ENCODE data around the gene TLL2.

Gene TLL2

GRCh38 chr10:96339383-96339782 lies 174.3 kb downstream of the TLL2 start:
- no peak overlapping the region for H3K4me3 ChIP-seq (ENCODE audit: low read depth, low read length)
- no peaks in the 10 kb centered on the region for H3K4me1 ChIP-seq (ENCODE audit: control insufficient read depth, insufficient read depth, low read length, unreplicated experiment)
- peaks cover 52% of the 10 kb centered on the region for H3K27me3 ChIP-seq (ENCODE audit: insufficient read depth, low read length)
- no peaks in the 10 kb centered on the region for H3K79me2 ChIP-seq (ENCODE audit: control insufficient read depth, insufficient read depth, low read length, unreplicated experiment)
- H2AFZ ChIP-seq (ENCODE audit: low read length, unreplicated experiment), result no peak overlapping the region
- no peak overlapping the region for H3K27ac ChIP-seq (ENCODE audit: low read depth, low read length)
- no peaks in the 10 kb centered on the region for H3K36me3 ChIP-seq (ENCODE audit: insufficient read depth, low read length)

GRCh38 chr10:96338279-96338925 lies 175.3 kb downstream of the TLL2 start:
- Histone ChIP-seq H3K4me3 (ENCODE audit: low read depth, low read length) (no peak overlapping the region), H3K27ac (ENCODE audit: low read depth, low read length) (no peak overlapping the region), H3K36me3 (ENCODE audit: insufficient read depth, low read length) (no peaks in the 10 kb centered on the region), H3K4me1 (ENCODE audit: control insufficient read depth, insufficient read depth, low read length, unreplicated experiment) (no peaks in the 10 kb centered on the region), H3K27me3 (ENCODE audit: insufficient read depth, low read length) (peaks cover 54% of the 10 kb centered on the region), H2AFZ (ENCODE audit: low read length, unreplicated experiment) (no peak overlapping the region), H3K79me2 (ENCODE audit: control insufficient read depth, insufficient read depth, low read length, unreplicated experiment) (no peaks in the 10 kb centered on the region)

- H3K27ac ChIP-seq (ENCODE audit: low read depth, low read length), result no peak overlapping the region
- no peaks in the 10 kb centered on the region for H3K4me1 ChIP-seq (ENCODE audit: control insufficient read depth, insufficient read depth, low read length, unreplicated experiment)
- no peaks in the 10 kb centered on the region for H3K36me3 ChIP-seq (ENCODE audit: insufficient read depth, low read length)
- peaks cover 61% of the 10 kb centered on the region for H3K27me3 ChIP-seq (ENCODE audit: insufficient read depth, low read length)
- H3K4me3 ChIP-seq (ENCODE audit: low read depth, low read length), result no peak overlapping the region
- H2AFZ ChIP-seq (ENCODE audit: low read length, unreplicated experiment), result no peak overlapping the region
- no peaks in the 10 kb centered on the region for H3K79me2 ChIP-seq (ENCODE audit: control insufficient read depth, insufficient read depth, low read length, unreplicated experiment)
Observed at GRCh38 chr10:96337106-96337505, 176.6 kb downstream of the TLL2 start.

GRCh38 chr10:96334616-96335526 lies 178.9 kb downstream of the TLL2 start:
- no peaks in the 10 kb centered on the region for H3K4me1 ChIP-seq (ENCODE audit: control insufficient read depth, insufficient read depth, low read length, unreplicated experiment)
- peaks cover 82% of the 10 kb centered on the region for H3K27me3 ChIP-seq (ENCODE audit: insufficient read depth, low read length)
- H3K27ac ChIP-seq (ENCODE audit: low read depth, low read length), result no peak overlapping the region
- no peaks in the 10 kb centered on the region for H3K36me3 ChIP-seq (ENCODE audit: insufficient read depth, low read length)
- H2AFZ ChIP-seq (ENCODE audit: low read length, unreplicated experiment), result no peak overlapping the region
- H3K4me3 ChIP-seq (ENCODE audit: low read depth, low read length), result no peak overlapping the region
- H3K79me2 ChIP-seq (ENCODE audit: control insufficient read depth, insufficient read depth, low read length, unreplicated experiment), result no peaks in the 10 kb centered on the region

- H3K4me3 ChIP-seq (ENCODE audit: low read depth, low read length), result no peak overlapping the region
- peaks cover 89% of the 10 kb centered on the region for H3K27me3 ChIP-seq (ENCODE audit: insufficient read depth, low read length)
- no peak overlapping the region for H3K27ac ChIP-seq (ENCODE audit: low read depth, low read length)
- H2AFZ ChIP-seq (ENCODE audit: low read length, unreplicated experiment), result no peak overlapping the region
- no peaks in the 10 kb centered on the region for H3K4me1 ChIP-seq (ENCODE audit: control insufficient read depth, insufficient read depth, low read length, unreplicated experiment)
- H3K36me3 ChIP-seq (ENCODE audit: insufficient read depth, low read length), result no peaks in the 10 kb centered on the region
- no peaks in the 10 kb centered on the region for H3K79me2 ChIP-seq (ENCODE audit: control insufficient read depth, insufficient read depth, low read length, unreplicated experiment)
Observed at GRCh38 chr10:96333101-96333500, 180.6 kb downstream of the TLL2 start.

GRCh38 chr10:96327462-96327861 lies 186.3 kb downstream of the TLL2 start:
- H3K4me3 ChIP-seq (ENCODE audit: low read depth, low read length), result no peak overlapping the region
- no peak overlapping the region for H2AFZ ChIP-seq (ENCODE audit: low read length, unreplicated experiment)
- H3K4me1 ChIP-seq (ENCODE audit: control insufficient read depth, insufficient read depth, low read length, unreplicated experiment), result no peaks in the 10 kb centered on the region
- no peaks in the 10 kb centered on the region for H3K36me3 ChIP-seq (ENCODE audit: insufficient read depth, low read length)
- H3K79me2 ChIP-seq (ENCODE audit: control insufficient read depth, insufficient read depth, low read length, unreplicated experiment), result no peaks in the 10 kb centered on the region
- H3K27me3 ChIP-seq (ENCODE audit: insufficient read depth, low read length), result peaks cover 98% of the 10 kb centered on the region
- H3K27ac ChIP-seq (ENCODE audit: low read depth, low read length), result no peak overlapping the region

GRCh38 chr10:96325719-96326373 lies 187.9 kb downstream of the TLL2 start:
- Histone ChIP-seq H3K4me3 (ENCODE audit: low read depth, low read length) (no peak overlapping the region), H3K4me1 (ENCODE audit: control insufficient read depth, insufficient read depth, low read length, unreplicated experiment) (no peaks in the 10 kb centered on the region), H3K36me3 (ENCODE audit: insufficient read depth, low read length) (no peaks in the 10 kb centered on the region), H2AFZ (ENCODE audit: low read length, unreplicated experiment) (no peak overlapping the region), H3K27me3 (ENCODE audit: insufficient read depth, low read length) (peaks cover 97% of the 10 kb centered on the region), H3K79me2 (ENCODE audit: control insufficient read depth, insufficient read depth, low read length, unreplicated experiment) (no peaks in the 10 kb centered on the region), H3K27ac (ENCODE audit: low read depth, low read length) (no peak overlapping the region)

- Histone ChIP-seq H3K27me3 (ENCODE audit: insufficient read depth, low read length) (peaks cover 91% of the 10 kb centered on the region), H3K4me3 (ENCODE audit: low read depth, low read length) (no peak overlapping the region), H3K79me2 (ENCODE audit: control insufficient read depth, insufficient read depth, low read length, unreplicated experiment) (no peaks in the 10 kb centered on the region), H3K27ac (ENCODE audit: low read depth, low read length) (no peak overlapping the region), H2AFZ (ENCODE audit: low read length, unreplicated experiment) (no peak overlapping the region), H3K4me1 (ENCODE audit: control insufficient read depth, insufficient read depth, low read length, unreplicated experiment) (no peaks in the 10 kb centered on the region), H3K36me3 (ENCODE audit: insufficient read depth, low read length) (no peaks in the 10 kb centered on the region)
Observed at GRCh38 chr10:96324447-96324846, 189.3 kb downstream of the TLL2 start.

- H3K4me1 ChIP-seq (ENCODE audit: control insufficient read depth, insufficient read depth, low read length, unreplicated experiment), result no peaks in the 10 kb centered on the region
- H3K4me3 ChIP-seq (ENCODE audit: low read depth, low read length), result no peak overlapping the region
- no peak overlapping the region for H3K27ac ChIP-seq (ENCODE audit: low read depth, low read length)
- no peak overlapping the region for H2AFZ ChIP-seq (ENCODE audit: low read length, unreplicated experiment)
- no peaks in the 10 kb centered on the region for H3K79me2 ChIP-seq (ENCODE audit: control insufficient read depth, insufficient read depth, low read length, unreplicated experiment)
- H3K36me3 ChIP-seq (ENCODE audit: insufficient read depth, low read length), result no peaks in the 10 kb centered on the region
- peaks cover 79% of the 10 kb centered on the region for H3K27me3 ChIP-seq (ENCODE audit: insufficient read depth, low read length)
Observed at GRCh38 chr10:96322275-96322674, 191.5 kb downstream of the TLL2 start.

- Histone ChIP-seq H3K27ac (ENCODE audit: low read depth, low read length) (no peak overlapping the region), H2AFZ (ENCODE audit: low read length, unreplicated experiment) (no peak overlapping the region), H3K36me3 (ENCODE audit: insufficient read depth, low read length) (no peaks in the 10 kb centered on the region), H3K27me3 (ENCODE audit: insufficient read depth, low read length) (peaks cover 76% of the 10 kb centered on the region), H3K4me1 (ENCODE audit: control insufficient read depth, insufficient read depth, low read length, unreplicated experiment) (no peaks in the 10 kb centered on the region), H3K79me2 (ENCODE audit: control insufficient read depth, insufficient read depth, low read length, unreplicated experiment) (no peaks in the 10 kb centered on the region), H3K4me3 (ENCODE audit: low read depth, low read length) (no peak overlapping the region)
Observed at GRCh38 chr10:96321822-96322221, 191.9 kb downstream of the TLL2 start.

Measured in ACC112 (cell line).